ENCODE measurements around the gene CAPNS2.

DNA sequence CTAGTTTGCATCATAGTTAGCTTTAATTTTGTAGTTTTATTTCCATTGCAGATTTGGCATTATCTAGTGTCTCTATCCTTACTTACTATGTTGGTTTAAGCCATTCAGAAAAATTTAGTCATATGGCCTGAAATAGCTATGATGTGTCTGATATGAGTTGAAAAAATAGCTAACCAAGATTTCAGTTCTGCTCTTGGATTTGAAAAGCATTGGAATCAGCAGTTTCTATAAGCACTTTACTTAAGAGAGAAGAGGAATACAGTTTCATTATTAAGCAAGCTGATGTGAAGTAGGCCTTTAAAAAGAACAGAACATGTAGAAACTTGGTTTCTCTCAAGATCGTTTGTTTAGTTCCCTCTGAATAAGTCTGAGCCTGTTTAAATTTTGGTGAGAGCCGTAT, 31.7 kb upstream of the CAPNS2 start:
- no peak for TF ChIP-seq EZH2 (IDR thresholded peaks at IDR 0.05; ENCODE audit: borderline replicate concordance, low read length)
- TF ChIP-seq, protein P1, sequence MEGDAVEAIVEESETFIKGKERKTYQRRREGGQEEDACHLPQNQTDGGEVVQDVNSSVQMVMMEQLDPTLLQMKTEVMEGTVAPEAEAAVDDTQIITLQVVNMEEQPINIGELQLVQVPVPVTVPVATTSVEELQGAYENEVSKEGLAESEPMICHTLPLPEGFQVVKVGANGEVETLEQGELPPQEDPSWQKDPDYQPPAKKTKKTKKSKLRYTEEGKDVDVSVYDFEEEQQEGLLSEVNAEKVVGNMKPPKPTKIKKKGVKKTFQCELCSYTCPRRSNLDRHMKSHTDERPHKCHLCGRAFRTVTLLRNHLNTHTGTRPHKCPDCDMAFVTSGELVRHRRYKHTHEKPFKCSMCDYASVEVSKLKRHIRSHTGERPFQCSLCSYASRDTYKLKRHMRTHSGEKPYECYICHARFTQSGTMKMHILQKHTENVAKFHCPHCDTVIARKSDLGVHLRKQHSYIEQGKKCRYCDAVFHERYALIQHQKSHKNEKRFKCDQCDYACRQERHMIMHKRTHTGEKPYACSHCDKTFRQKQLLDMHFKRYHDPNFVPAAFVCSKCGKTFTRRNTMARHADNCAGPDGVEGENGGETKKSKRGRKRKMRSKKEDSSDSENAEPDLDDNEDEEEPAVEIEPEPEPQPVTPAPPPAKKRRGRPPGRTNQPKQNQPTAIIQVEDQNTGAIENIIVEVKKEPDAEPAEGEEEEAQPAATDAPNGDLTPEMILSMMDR (IDR thresholded peaks at IDR 0.05; ENCODE audit: low read length) = no peak
